ENCODE measurements around the gene ACTL6B.

The ACTL6B gene

DNA sequence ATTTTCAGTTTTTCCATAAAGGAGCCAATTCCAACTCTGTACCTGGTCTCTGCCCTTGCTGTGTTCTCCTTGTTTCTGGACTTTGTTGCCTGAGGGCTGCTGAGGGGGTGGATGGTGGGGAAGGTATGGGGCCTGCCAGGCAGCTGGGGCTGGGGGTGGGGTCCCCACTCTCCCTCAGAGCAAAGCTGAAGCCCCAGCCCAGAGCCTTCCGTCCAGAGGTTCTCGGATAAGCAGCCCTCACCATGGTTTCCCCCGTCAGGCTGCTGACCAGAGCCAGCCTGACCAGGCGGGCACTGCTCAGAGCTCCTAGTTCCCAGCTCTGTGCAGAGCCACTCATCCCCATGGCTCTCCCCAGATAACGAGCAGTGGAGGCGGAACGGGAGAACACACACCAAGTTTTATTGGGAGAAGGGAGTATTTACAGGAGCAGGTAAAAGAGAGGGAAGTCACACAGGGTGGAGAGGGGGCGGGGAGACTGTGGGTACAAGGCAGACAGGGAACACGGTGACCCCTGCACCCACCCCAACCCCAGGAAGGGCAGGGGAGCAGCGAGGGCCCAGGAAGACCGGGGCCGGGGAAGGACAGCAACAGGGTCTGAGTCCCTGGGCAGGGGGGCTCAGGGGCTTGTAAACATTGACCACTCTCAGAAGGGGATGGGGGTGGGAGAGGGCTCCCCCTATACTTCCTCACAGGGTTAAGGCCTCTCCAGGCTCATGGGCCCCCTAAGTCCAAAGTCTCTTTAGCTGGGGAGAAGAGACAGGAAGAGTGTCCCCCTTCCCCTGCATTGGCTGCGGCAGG lies 23.1 kb upstream of the ACTL6B start:
- H3K4ac ChIP-seq (ENCODE audit: low read depth, low read length): no peak overlapping the region
- no peak overlapping the region for H2BK5ac ChIP-seq (ENCODE audit: low read depth, low read length, poor library complexity)
- H3K4me3 ChIP-seq (ENCODE audit: low read depth, low read length): no peak overlapping the region
- H2AK5ac ChIP-seq (ENCODE audit: low read length): no peak overlapping the region
- peaks cover 76 to 77% of the 10 kb centered on the region in 2 experiments for H3K36me3 ChIP-seq (ENCODE audit: control insufficient read depth in 1 of 2, insufficient read depth in 2 of 2, low read length in 2 of 2)
- no peak overlapping the region for H2BK12ac ChIP-seq (ENCODE audit: low read length)
- no peak overlapping the region for H4K8ac ChIP-seq (ENCODE audit: low read depth, low read length)
- no peak overlapping the region for H3K27ac ChIP-seq (ENCODE audit: low read depth, low read length)
- no peak overlapping the region for H3K14ac ChIP-seq (ENCODE audit: low read length)
- H4K12ac ChIP-seq (ENCODE audit: low read depth, low read length): no peak overlapping the region
- no peak overlapping the region for H3K18ac ChIP-seq (ENCODE audit: low read length)
- H3K4me2 ChIP-seq (ENCODE audit: low read length): no peak overlapping the region
- H3K23ac ChIP-seq (ENCODE audit: low read length): no peak overlapping the region
- no CpG with 5 or more reads among the region's 13 CpGs for WGBS (ENCODE audit: extremely low coverage, insufficient coverage, insufficient read length)
- H3K9me3 ChIP-seq (ENCODE audit: insufficient read depth, low read depth, low read length): no peaks in the 10 kb centered on the region
- no peak overlapping the region for H2AFZ ChIP-seq (ENCODE audit: insufficient read depth, low read length, poor library complexity)
- peaks cover 12% of the 10 kb centered on the region for H3K79me2 ChIP-seq (ENCODE audit: control insufficient read depth, insufficient read depth, low read length, poor library complexity)
- DNase-seq: no peak
- H3K27me3 ChIP-seq (ENCODE audit: insufficient read depth, low read length): no peaks in the 10 kb centered on the region
- H3K4me1 ChIP-seq (ENCODE audit: control insufficient read depth in 1 of 2, insufficient read depth in 2 of 2, low read length in 2 of 2): peaks cover 0 to 4% of the 10 kb centered on the region in 2 experiments
- H3K9ac ChIP-seq (ENCODE audit: low read length): no peak overlapping the region
- no peak overlapping the region for H4K91ac ChIP-seq (ENCODE audit: low read depth, low read length)
- no peak overlapping the region for H2BK120ac ChIP-seq (ENCODE audit: insufficient read depth, low read length, poor library complexity)
- peaks cover 8% of the 10 kb centered on the region for H3K79me1 ChIP-seq (ENCODE audit: low read length)

GRCh38 chr7:100678291-100678984 lies 22.2 kb upstream of the ACTL6B start:
- Histone ChIP-seq H3K4me1 (ENCODE audit: control insufficient read depth in 1 of 2, insufficient read depth in 2 of 2, low read length in 2 of 2) (peaks cover 0 to 4% of the 10 kb centered on the region in 2 experiments), H2AFZ (ENCODE audit: insufficient read depth, low read length, poor library complexity) (no peak overlapping the region)
- WGBS (ENCODE audit: extremely low coverage, insufficient coverage, insufficient read length): no CpG with 5 or more reads among the region's 35 CpGs

GRCh38 chr7:100677308-100678267 lies 21.3 kb upstream of the ACTL6B start:
- Histone ChIP-seq H2BK5ac (ENCODE audit: low read depth, low read length, poor library complexity) (no peak overlapping the region), H3K27me3 (ENCODE audit: insufficient read depth, low read length) (no peaks in the 10 kb centered on the region), H3K23ac (ENCODE audit: low read length) (no peak overlapping the region), H3K18ac (ENCODE audit: low read length) (no peak overlapping the region), H4K8ac (ENCODE audit: low read depth, low read length) (no peak overlapping the region), H3K14ac (ENCODE audit: low read length) (no peak overlapping the region), H2AFZ (ENCODE audit: insufficient read depth, low read length, poor library complexity) (no peak overlapping the region), H3K4me3 (ENCODE audit: low read depth, low read length) (no peak overlapping the region), H3K79me1 (ENCODE audit: low read length) (peaks cover 17% of the 10 kb centered on the region), H3K27ac (ENCODE audit: low read depth, low read length) (no peak overlapping the region), H4K12ac (ENCODE audit: low read depth, low read length) (no peak overlapping the region), H2AK5ac (ENCODE audit: low read length) (no peak overlapping the region), H3K9ac (ENCODE audit: low read length) (no peak overlapping the region), H3K9me3 (ENCODE audit: insufficient read depth, low read depth, low read length) (no peaks in the 10 kb centered on the region), H3K4me1 (ENCODE audit: control insufficient read depth in 1 of 2, insufficient read depth in 2 of 2, low read length in 2 of 2) (peaks cover 0 to 4% of the 10 kb centered on the region in 2 experiments), H2BK12ac (ENCODE audit: low read length) (no peak overlapping the region), H3K4me2 (ENCODE audit: low read length) (no peak overlapping the region), H3K4ac (ENCODE audit: low read depth, low read length) (no peak overlapping the region), H4K91ac (ENCODE audit: low read depth, low read length) (no peak overlapping the region), H2BK120ac (ENCODE audit: insufficient read depth, low read length, poor library complexity) (no peak overlapping the region), H3K79me2 (ENCODE audit: control insufficient read depth, insufficient read depth, low read length, poor library complexity) (peaks cover 20% of the 10 kb centered on the region), H3K36me3 (ENCODE audit: control insufficient read depth in 1 of 2, insufficient read depth in 2 of 2, low read length in 2 of 2) (peaks cover 59 to 60% of the 10 kb centered on the region in 2 experiments)
- WGBS (ENCODE audit: extremely low coverage, insufficient coverage, insufficient read length): no CpG with 5 or more reads among the region's 36 CpGs
- DNase-seq: no peak

More at GRCh38 chr7:100678291-100678984, 22.2 kb upstream of the ACTL6B start:
- Histone ChIP-seq H2BK12ac (ENCODE audit: low read length) (no peak overlapping the region), H3K79me2 (ENCODE audit: control insufficient read depth, insufficient read depth, low read length, poor library complexity) (peaks cover 19% of the 10 kb centered on the region), H2AK5ac (ENCODE audit: low read length) (no peak overlapping the region), H3K14ac (ENCODE audit: low read length) (no peak overlapping the region), H4K8ac (ENCODE audit: low read depth, low read length) (no peak overlapping the region), H3K9me3 (ENCODE audit: insufficient read depth, low read depth, low read length) (no peaks in the 10 kb centered on the region), H3K79me1 (ENCODE audit: low read length) (peaks cover 16% of the 10 kb centered on the region), H2BK5ac (ENCODE audit: low read depth, low read length, poor library complexity) (no peak overlapping the region), H3K4me3 (ENCODE audit: low read depth, low read length) (no peak overlapping the region), H3K27ac (ENCODE audit: low read depth, low read length) (no peak overlapping the region), H4K91ac (ENCODE audit: low read depth, low read length) (no peak overlapping the region), H4K12ac (ENCODE audit: low read depth, low read length) (no peak overlapping the region), H3K18ac (ENCODE audit: low read length) (no peak overlapping the region), H3K36me3 (ENCODE audit: control insufficient read depth in 1 of 2, insufficient read depth in 2 of 2, low read length in 2 of 2) (peaks cover 67 to 68% of the 10 kb centered on the region in 2 experiments), H3K23ac (ENCODE audit: low read length) (no peak overlapping the region), H3K4me2 (ENCODE audit: low read length) (no peak overlapping the region), H3K27me3 (ENCODE audit: insufficient read depth, low read length) (no peaks in the 10 kb centered on the region), H2BK120ac (ENCODE audit: insufficient read depth, low read length, poor library complexity) (no peak overlapping the region), H3K4ac (ENCODE audit: low read depth, low read length) (no peak overlapping the region), H3K9ac (ENCODE audit: low read length) (no peak overlapping the region)
- no peak for DNase-seq
